NCI-H187 (cell line): ENCODE data around the gene C12orf76.

ENCODE experiments used
- DNase-seq, 2 experiments: peaks; one replicate each; lab custom pipeline; 2025; lab: John Stamatoyannopoulos, UW

Gene C12orf76

GRCh38 chr12:109995686-109996482 lies 52.4 kb downstream of the C12orf76 start, which contains the start of gene GIT2:
GIT2 (minus strand) TSS chr12:109996368; CDS start chr12:109996224, 144 bp downstream.
- peak; percentile 79 to 95 for DNase-seq

GRCh38 chr12:109995361-109995685 lies 53.0 kb downstream of the C12orf76 start:
- DNase-seq = no peak

- no peak for DNase-seq
Measured at GRCh38 chr12:109994401-109995175, 53.7 kb downstream of the C12orf76 start.

- DNase-seq = no peak
Measured at GRCh38 chr12:109993091-109993490, 55.2 kb downstream of the C12orf76 start.

GRCh38 chr12:109991586-109991985 lies 56.7 kb downstream of the C12orf76 start:
- no peak for DNase-seq
